ENCODE data around the gene CHN2. TPM values are rescaled to one million over a fixed set of nuclear protein-coding genes. Genes with fewer than 3 reads are reported as not detected.

The CHN2 gene
- total RNA-seq, 1 experiment from 2014 or later, result not detected

DNA sequence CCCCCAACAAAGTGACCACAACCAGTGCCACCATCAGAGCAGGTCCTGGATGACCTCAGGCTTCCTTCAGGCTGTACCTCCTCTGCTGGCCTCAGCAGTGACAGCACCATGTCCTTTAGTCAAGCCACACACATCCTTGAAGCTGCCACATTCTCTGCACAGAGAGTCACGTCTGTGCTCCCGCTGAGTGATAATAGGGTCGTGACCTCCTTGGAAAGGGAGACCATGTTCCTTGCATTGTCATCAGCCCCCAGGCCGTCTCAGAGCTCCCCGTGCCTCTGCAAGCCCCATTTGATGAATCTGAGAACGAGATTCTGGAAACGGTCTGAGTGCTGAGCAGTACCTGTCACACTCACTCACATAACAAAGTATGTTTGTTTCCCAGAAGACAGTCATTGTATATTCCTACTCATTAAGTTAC, 262.6 kb downstream of the CHN2 start:
- BruUV-seq (replicated peaks), result no TSS peak
- no peaks in the 10 kb centered on the region for H4K20me1 ChIP-seq (ENCODE audit: insufficient read depth)
- H3K9me2 ChIP-seq (ENCODE audit: insufficient read depth), result no peaks in the 10 kb centered on the region
- H3K27me3 ChIP-seq (ENCODE audit: insufficient read depth, low read depth), result no peaks in the 10 kb centered on the region; the same call in 1 of the 2 replicates
- no peak overlapping the region for H3K4me3 ChIP-seq
- ChIA-PET CTCF (no interaction called here), POLR2A (ENCODE audit: unreplicated experiment) (no interaction called here)
- H3K4me2 ChIP-seq, result no peak overlapping the region
- intact Hi-C loops (cut with micrococcal nuclease; ENCODE audit: unreplicated experiment), result no loop called here
- no peak overlapping the region for H2AFZ ChIP-seq
- 0 out of 2 replicates have a peak, but pooled peaks cover 6% of the 10 kb centered on the region for H3K4me1 ChIP-seq (replicated peaks; ENCODE audit: insufficient read depth)
- TF ChIP-seq EZH2 (IDR thresholded peaks at IDR 0.05; ENCODE audit: low read depth), result no peak
- TF ChIP-seq, protein P1, sequence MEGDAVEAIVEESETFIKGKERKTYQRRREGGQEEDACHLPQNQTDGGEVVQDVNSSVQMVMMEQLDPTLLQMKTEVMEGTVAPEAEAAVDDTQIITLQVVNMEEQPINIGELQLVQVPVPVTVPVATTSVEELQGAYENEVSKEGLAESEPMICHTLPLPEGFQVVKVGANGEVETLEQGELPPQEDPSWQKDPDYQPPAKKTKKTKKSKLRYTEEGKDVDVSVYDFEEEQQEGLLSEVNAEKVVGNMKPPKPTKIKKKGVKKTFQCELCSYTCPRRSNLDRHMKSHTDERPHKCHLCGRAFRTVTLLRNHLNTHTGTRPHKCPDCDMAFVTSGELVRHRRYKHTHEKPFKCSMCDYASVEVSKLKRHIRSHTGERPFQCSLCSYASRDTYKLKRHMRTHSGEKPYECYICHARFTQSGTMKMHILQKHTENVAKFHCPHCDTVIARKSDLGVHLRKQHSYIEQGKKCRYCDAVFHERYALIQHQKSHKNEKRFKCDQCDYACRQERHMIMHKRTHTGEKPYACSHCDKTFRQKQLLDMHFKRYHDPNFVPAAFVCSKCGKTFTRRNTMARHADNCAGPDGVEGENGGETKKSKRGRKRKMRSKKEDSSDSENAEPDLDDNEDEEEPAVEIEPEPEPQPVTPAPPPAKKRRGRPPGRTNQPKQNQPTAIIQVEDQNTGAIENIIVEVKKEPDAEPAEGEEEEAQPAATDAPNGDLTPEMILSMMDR (conservative IDR thresholded peaks at IDR 0.05), result no peak
- no peaks in the 10 kb centered on the region for H3F3A ChIP-seq (ENCODE audit: insufficient read depth, low read depth)
- no peaks in the 10 kb centered on the region for H3K79me2 ChIP-seq (ENCODE audit: low read depth)
- no peak overlapping the region for H3K27ac ChIP-seq
- no peak for DNase-seq
- H3K9me3 ChIP-seq (ENCODE audit: insufficient read depth, low read depth), result no peaks in the 10 kb centered on the region
- no peaks in the 10 kb centered on the region for H3K36me3 ChIP-seq (ENCODE audit: low read depth)

DNA sequence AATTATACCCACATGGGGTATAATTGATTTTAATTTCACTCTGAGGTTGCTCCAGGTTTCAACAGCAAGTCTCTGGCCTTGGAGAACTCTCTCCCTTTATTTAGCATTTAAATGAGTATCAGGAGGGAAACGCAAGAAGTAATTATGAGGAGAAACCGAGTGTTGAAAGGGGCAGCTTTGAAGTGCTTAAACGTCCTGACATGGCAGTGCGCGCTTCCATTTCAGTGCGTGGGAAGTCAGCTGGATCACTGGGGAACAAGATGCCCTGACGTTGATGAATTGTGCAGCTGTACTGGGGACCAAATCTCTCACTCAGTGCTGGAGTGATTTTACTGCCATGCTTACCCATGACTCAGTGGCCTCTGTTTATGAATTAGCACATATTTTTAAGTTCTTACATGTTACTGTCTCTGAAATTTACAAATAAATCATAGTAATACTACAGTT, 263.0 kb downstream of the CHN2 start:
- no peak for DNase-seq

DNA sequence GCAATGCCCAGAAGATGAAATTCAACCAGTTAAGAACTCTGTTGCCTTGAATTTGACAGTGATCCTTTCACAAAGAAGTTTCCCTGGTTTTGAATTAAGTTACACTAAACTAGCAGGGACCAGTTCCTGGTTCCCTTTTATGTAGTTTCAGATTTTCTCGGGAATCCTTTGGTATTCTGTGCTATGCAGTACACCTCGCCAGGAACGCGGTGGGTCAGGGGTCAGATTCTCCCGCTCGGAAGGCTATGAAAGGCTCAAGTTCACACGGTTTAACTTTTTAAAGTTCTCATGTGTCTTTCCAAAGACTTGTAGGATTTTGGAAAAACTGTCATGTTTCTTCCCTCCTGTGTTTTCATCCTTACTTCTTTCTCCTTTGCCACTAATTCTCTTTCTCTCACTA, 264.4 kb downstream of the CHN2 start:
- no peaks in the 10 kb centered on the region for H3F3A ChIP-seq (ENCODE audit: insufficient read depth, low read depth)
- ChIA-PET CTCF (no interaction called here), POLR2A (ENCODE audit: unreplicated experiment) (no interaction called here)
- H2AFZ ChIP-seq, result no peak overlapping the region
- no peaks in the 10 kb centered on the region for H4K20me1 ChIP-seq (ENCODE audit: insufficient read depth)
- H3K4me3 ChIP-seq, result no peak overlapping the region
- H3K36me3 ChIP-seq (ENCODE audit: low read depth), result no peaks in the 10 kb centered on the region
- no peak overlapping the region for H3K27ac ChIP-seq
- no TSS peak for BruUV-seq (replicated peaks)
- no peak for TF ChIP-seq EZH2 (IDR thresholded peaks at IDR 0.05; ENCODE audit: low read depth)
- TF ChIP-seq, protein P1 (conservative IDR thresholded peaks at IDR 0.05), result no peak
- H3K9me2 ChIP-seq (ENCODE audit: insufficient read depth), result no peaks in the 10 kb centered on the region
- DNase-seq, result no peak
- intact Hi-C loops (cut with micrococcal nuclease; ENCODE audit: unreplicated experiment), result no loop called here
- H3K79me2 ChIP-seq (ENCODE audit: low read depth), result no peaks in the 10 kb centered on the region
- H3K27me3 ChIP-seq (ENCODE audit: insufficient read depth, low read depth), result no peaks in the 10 kb centered on the region; the same call in 1 of the 2 replicates
- no peak overlapping the region for H3K4me2 ChIP-seq
- no peaks in the 10 kb centered on the region for H3K9me3 ChIP-seq (ENCODE audit: insufficient read depth, low read depth)
- H3K4me1 ChIP-seq (replicated peaks; ENCODE audit: insufficient read depth), result 0 out of 2 replicates have a peak, but pooled peaks cover 6% of the 10 kb centered on the region

More for the DNA sequence above, 263.0 kb downstream of the CHN2 start:
- Histone ChIP-seq H3K9me2 (ENCODE audit: insufficient read depth) (no peaks in the 10 kb centered on the region), H3K4me2 (no peak overlapping the region), H3K4me1 (replicated peaks; ENCODE audit: insufficient read depth) (0 out of 2 replicates have a peak, but pooled peaks cover 6% of the 10 kb centered on the region), H3F3A (ENCODE audit: insufficient read depth, low read depth) (no peaks in the 10 kb centered on the region), H4K20me1 (ENCODE audit: insufficient read depth) (no peaks in the 10 kb centered on the region), H3K4me3 (no peak overlapping the region), H3K9me3 (ENCODE audit: insufficient read depth, low read depth) (no peaks in the 10 kb centered on the region), H3K36me3 (ENCODE audit: low read depth) (no peaks in the 10 kb centered on the region), H2AFZ (no peak overlapping the region), H3K79me2 (ENCODE audit: low read depth) (no peaks in the 10 kb centered on the region), H3K27ac (no peak overlapping the region), H3K27me3 (ENCODE audit: insufficient read depth, low read depth) (no peaks in the 10 kb centered on the region; the same call in 1 of the 2 replicates)
- intact Hi-C loops (cut with micrococcal nuclease; ENCODE audit: unreplicated experiment), result no loop called here
- no peak for TF ChIP-seq EZH2 (IDR thresholded peaks at IDR 0.05; ENCODE audit: low read depth)
- TF ChIP-seq, protein P1 (conservative IDR thresholded peaks at IDR 0.05), result no peak
- ChIA-PET POLR2A (ENCODE audit: unreplicated experiment) (no interaction called here), CTCF (no interaction called here)
- no TSS peak for BruUV-seq (replicated peaks)

All from PC-9 (cell line).